Right lobe of liver (tissue), 6 donors: ENCODE results near the gene LYPD6B. TPM values are rescaled to one million over a fixed set of nuclear protein-coding genes. Genes with fewer than 3 reads are reported as not detected.

Experiments used
- ATAC-seq, 4 donors: fragments of 200-7000 bp; cut with Tn5 transposase; one replicate each; pipeline ENCODE4 v1.9.1; 2020; ENCODE audit warnings: mild to moderate bottlenecking in 4 of 4, moderate library complexity in 4 of 4
- DNase-seq, 3 donors: peaks; one replicate each; pipeline ENCODE4 v3.0.0-alpha.2; 2020
- H3K27ac ChIP-seq, 3 donors: fragments of 200-600 bp; one replicate each; pipeline ENCODE4 v1.8.0; 2022
- H3K27me3 ChIP-seq, 2 donors: fragments of 200-600 bp; one replicate each; pipeline ENCODE4 v1.8.0; 2022
- H3K36me3 ChIP-seq, 4 donors: fragments of 200-600 bp; sonication (generic) in 1 of 4; one replicate each; pipeline versions ENCODE4 v1.5.1 to v1.8.0; 2017 to 2022; ENCODE audit warnings: control low read depth in 1 of 4
- H3K4me1 ChIP-seq, 4 donors: fragments of 200-600 bp; sonication (generic) in 1 of 4; one replicate each; pipeline versions ENCODE4 v1.5.1 to v1.8.0; 2017 to 2022; ENCODE audit warnings: control low read depth in 1 of 4
- H3K4me3 ChIP-seq, 3 donors: fragments of 200-600 bp; one replicate each; pipeline ENCODE4 v1.8.0; 2022
- H3K9me3 ChIP-seq, 4 donors: fragments of 200-600 bp; sonication (generic) in 1 of 4; one replicate each; pipeline versions ENCODE4 v1.5.1 to v1.8.0; 2017 to 2022; ENCODE audit warnings: control low read depth in 1 of 4
- POLR2A ChIP-seq: fragments of 450-650 bp; IDR thresholded peaks from one replicate; pipeline ENCODE4 v1.6.1; 2017; ENCODE audit warnings: antibody characterized with exemption, mild to moderate bottlenecking
- WGBS: methylation state at CpG from one replicate; pipeline ENCODE4 v1.1.6; 2018; ENCODE audit warnings: low coverage, low lambda C conversion rate; ENCODE audit not compliant: insufficient coverage; ENCODE audit errors: missing lambda C conversion rate; 5-methylcytosine and 5-hydroxymethylcytosine counted together
- intact Hi-C, 2 donors: fragments of 100-400 bp; cut with DNase I; formaldehyde crosslinking; loops; one replicate each; pipeline versions ENCODE4 v1.11.2 to v1.14.1; 2022
- total RNA-seq, 6 experiments: library from RNA; depleted of rRNA in 2 of 6; stranded (reverse); fragments of >200 nt in 2 of 6; fragmentation: NEBNext Ultra II Directional in 3 of 6; extraction: Animal tissue kit (Norgen Biotek cat#: 25700) in 3 of 6; gene quantifications; one replicate each; pipeline versions ENCODE4 v1.1.0 to v1.2.4, GENCODE V29; 2016 to 2023
- TF ChIP-seq, protein P1 (sequence below), 4 donors: fragments of 200-600 bp in 3 of 4; fragments of 450-650 bp in 1 of 4; IDR thresholded peaks; one replicate each; pipeline versions ENCODE4 v1.5.1 to v1.8.0; 2016 to 2022; ENCODE audit warnings: antibody characterized with exemption in 4 of 4, mild to moderate bottlenecking in 2 of 4
- donor health status: DM: no; HTN: yes; CAD: no.
- donor health status: DM: no; HTN: no; CAD: no.
- donor health status: DM: no; HTN: no; CAD: no.
- donor health status: DM: no; HTN: yes; CAD: no.
- donor health status: DM: no; HTN: yes; CAD: no.

The LYPD6B gene
- total RNA-seq, 6 experiments from 2014 or later: 0.30 to 0.31 TPM; not detected in 4

DNA sequence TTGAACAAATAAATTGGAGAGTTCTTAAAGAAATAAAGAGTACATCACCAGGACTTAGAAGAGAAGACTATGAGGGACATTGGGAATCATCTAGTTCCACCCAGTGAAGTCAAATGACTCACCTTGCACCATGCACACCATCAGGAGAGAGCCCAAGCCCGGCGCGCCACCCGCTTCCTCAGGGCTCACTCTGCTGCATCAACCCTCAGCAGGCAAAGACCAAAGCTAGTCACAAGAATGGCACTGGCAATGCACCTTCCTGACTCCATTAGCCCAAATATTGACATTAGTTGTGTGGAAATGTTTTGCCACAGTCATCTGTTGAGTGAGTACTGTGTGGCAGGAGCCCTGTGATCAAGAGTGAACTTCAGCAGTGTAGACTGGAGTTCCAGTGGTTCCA is 7.1 kb upstream of the LYPD6B start:
- TF ChIP-seq, protein P1, sequence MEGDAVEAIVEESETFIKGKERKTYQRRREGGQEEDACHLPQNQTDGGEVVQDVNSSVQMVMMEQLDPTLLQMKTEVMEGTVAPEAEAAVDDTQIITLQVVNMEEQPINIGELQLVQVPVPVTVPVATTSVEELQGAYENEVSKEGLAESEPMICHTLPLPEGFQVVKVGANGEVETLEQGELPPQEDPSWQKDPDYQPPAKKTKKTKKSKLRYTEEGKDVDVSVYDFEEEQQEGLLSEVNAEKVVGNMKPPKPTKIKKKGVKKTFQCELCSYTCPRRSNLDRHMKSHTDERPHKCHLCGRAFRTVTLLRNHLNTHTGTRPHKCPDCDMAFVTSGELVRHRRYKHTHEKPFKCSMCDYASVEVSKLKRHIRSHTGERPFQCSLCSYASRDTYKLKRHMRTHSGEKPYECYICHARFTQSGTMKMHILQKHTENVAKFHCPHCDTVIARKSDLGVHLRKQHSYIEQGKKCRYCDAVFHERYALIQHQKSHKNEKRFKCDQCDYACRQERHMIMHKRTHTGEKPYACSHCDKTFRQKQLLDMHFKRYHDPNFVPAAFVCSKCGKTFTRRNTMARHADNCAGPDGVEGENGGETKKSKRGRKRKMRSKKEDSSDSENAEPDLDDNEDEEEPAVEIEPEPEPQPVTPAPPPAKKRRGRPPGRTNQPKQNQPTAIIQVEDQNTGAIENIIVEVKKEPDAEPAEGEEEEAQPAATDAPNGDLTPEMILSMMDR (IDR thresholded peaks at IDR 0.05): no peak
- TF ChIP-seq POLR2A: no peak
- Histone ChIP-seq H3K9me3 (no peaks in the 10 kb centered on the region), H3K36me3 (no peaks in the 10 kb centered on the region), H3K27me3 (no peaks in the 10 kb centered on the region), H3K4me3 (no peak overlapping the region), H3K27ac (no peak overlapping the region), H3K4me1 (no peaks in the 10 kb centered on the region)
- peak in 1 of 4 donors; percentile 37 for ATAC-seq
- no peak for DNase-seq
- intact Hi-C loops: no loop called here
- 100% methylated on average over 3 of the region's 4 CpGs for WGBS

DNA sequence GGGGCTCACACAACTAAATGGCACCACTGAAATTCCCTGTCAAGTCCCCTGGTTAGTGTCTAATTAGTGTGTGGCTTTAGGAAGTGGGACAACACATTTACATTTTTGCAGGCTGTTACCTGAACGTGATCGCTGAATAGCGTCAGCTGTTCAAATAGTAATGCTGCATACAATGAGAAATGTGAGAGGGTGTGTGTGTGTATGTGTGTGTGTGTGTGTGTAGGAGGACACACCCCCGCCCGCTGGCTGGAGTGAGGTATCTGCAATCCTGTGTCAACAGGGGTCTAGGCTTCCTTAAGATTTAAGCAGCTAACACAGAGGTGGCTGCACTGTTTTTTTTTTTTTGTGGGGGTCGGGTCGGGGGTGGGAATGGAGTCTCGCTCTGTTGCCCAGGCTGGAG is 4.8 kb upstream of the LYPD6B start:
- no peaks in the 10 kb centered on the region for H3K4me1 ChIP-seq
- H3K9me3 ChIP-seq: no peaks in the 10 kb centered on the region
- H3K27ac ChIP-seq: no peak overlapping the region
- WGBS: 100% methylated on average over 1 of the region's 8 CpGs
- intact Hi-C loops: no loop called here
- H3K36me3 ChIP-seq: no peaks in the 10 kb centered on the region
- ATAC-seq (no peak), DNase-seq (no peak)
- TF ChIP-seq, protein P1 (IDR thresholded peaks at IDR 0.05): no peak
- no peak for TF ChIP-seq POLR2A
- H3K4me3 ChIP-seq: no peak overlapping the region
- H3K27me3 ChIP-seq: no peaks in the 10 kb centered on the region

DNA sequence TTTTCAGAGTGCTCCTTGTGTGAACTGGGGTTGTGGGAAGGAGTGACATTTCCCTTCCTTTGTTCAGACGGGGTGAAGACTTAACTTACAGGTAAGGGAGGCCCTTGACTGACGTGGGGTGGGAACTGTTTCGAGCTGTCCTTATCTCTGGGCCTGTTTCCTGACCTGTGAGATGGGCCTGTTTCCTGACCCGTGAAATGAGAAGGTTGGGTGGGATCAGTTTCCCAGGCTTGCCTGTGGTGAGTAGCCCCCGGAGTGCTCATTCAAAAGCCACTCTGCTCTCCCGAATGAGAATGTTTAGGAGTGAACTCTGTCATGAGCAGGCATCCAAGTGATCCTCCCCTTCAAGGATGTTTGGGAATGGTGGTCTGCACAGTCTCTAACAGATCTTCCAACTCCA is 4.1 kb upstream of the LYPD6B start:
- 60% methylated on average over 1 of the region's 6 CpGs for WGBS

DNA sequence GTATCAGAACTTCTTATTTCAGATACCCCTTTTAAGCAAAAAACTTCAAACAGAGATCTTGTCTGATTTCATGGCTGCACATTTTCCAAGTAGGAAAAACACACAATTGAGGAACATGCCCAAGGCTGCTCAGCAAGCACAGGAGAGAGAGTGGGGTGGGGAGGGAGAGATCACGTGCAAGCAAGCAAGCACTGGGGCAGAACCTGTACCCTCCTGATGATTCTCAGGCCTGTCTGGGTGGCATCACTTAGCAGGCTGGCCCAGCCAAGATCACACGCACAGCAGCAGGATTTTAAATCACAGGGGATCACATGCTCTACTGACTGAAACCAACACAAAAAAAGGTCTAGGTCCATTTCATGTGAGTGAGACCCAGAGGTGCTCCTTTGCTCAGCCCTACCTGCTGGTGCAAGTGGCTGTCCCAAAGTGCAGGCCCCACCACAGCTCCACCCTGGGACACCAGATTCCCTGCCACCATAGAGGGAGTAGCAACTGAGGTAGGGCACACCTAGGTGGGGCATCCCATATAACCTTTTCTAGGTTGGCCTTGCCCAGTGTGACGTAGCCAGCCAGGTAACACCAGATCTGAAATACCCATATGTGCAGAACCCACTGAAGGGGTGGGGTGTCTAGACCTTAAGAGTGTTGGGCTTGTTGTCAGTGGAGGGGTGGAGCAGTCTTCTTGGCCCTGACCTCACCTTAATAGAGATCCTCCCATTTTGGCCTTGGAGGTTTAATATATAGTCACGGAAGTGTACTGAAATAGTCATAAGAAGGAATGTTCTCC is 1.8 kb upstream of the LYPD6B start:
- ATAC-seq (no peak), DNase-seq (no peak)
- Histone ChIP-seq H3K27ac (no peak overlapping the region), H3K4me1 (no peaks in the 10 kb centered on the region), H3K27me3 (no peaks in the 10 kb centered on the region), H3K9me3 (no peaks in the 10 kb centered on the region), H3K4me3 (no peak overlapping the region), H3K36me3 (no peaks in the 10 kb centered on the region)
- TF ChIP-seq POLR2A: no peak
- TF ChIP-seq, protein P1 (IDR thresholded peaks at IDR 0.05): no peak
- intact Hi-C loops: no loop called here
- WGBS: 88% methylated on average over 3 of the region's 4 CpGs

More for the DNA sequence above, 4.1 kb upstream of the LYPD6B start:
- DNase-seq: no peak
- Histone ChIP-seq H3K4me3 (no peak overlapping the region), H3K4me1 (no peaks in the 10 kb centered on the region), H3K36me3 (no peaks in the 10 kb centered on the region), H3K9me3 (no peaks in the 10 kb centered on the region), H3K27me3 (no peaks in the 10 kb centered on the region), H3K27ac (no peak overlapping the region)
- intact Hi-C loops: no loop called here
- TF ChIP-seq, protein P1 (IDR thresholded peaks at IDR 0.05): no peak
- ATAC-seq: no peak
